ENCODE measurements around the gene CERS6.

Gene CERS6

GRCh38 chr2:168782271-168782670 lies 326.2 kb downstream of the CERS6 start:
- TF ChIP-seq CSRNP3 (CRISPR knock-in tag; IDR thresholded peaks at IDR 0.05) (no peak), BACH2 (CRISPR knock-in tag; IDR thresholded peaks at IDR 0.05; ENCODE audit: borderline replicate concordance) (no peak), CSDC2 (CRISPR knock-in tag; IDR thresholded peaks at IDR 0.05) (no peak), SNAI2 (CRISPR knock-in tag; IDR thresholded peaks at IDR 0.05) (no peak), ISL1 (CRISPR knock-in tag; IDR thresholded peaks at IDR 0.05) (no peak), ZNF8 (CRISPR knock-in tag; IDR thresholded peaks at IDR 0.05) (no peak), TSHZ2 (CRISPR knock-in tag; IDR thresholded peaks at IDR 0.05) (no peak), PATZ1 (CRISPR knock-in tag; IDR thresholded peaks at IDR 0.05; ENCODE audit: borderline replicate concordance) (no peak), ESRRG (CRISPR knock-in tag; IDR thresholded peaks at IDR 0.05) (no peak), ARNTL (CRISPR knock-in tag; IDR thresholded peaks at IDR 0.05; ENCODE audit: borderline replicate concordance, low read depth) (no peak), RARB (CRISPR knock-in tag; IDR thresholded peaks at IDR 0.05) (no peak)
- no peak for ATAC-seq

- TF ChIP-seq ZNF70 (CRISPR knock-in tag; IDR thresholded peaks at IDR 0.05) (no peak), ZFP30 (CRISPR knock-in tag; IDR thresholded peaks at IDR 0.05) (no peak), ZC3H10 (CRISPR knock-in tag; IDR thresholded peaks at IDR 0.05) (no peak), ZFP3 (CRISPR knock-in tag; IDR thresholded peaks at IDR 0.05) (no peak), BACH2 (CRISPR knock-in tag; IDR thresholded peaks at IDR 0.05; ENCODE audit: borderline replicate concordance) (no peak), OSR1 (CRISPR knock-in tag; IDR thresholded peaks at IDR 0.05) (no peak), TSHZ2 (CRISPR knock-in tag; IDR thresholded peaks at IDR 0.05) (no peak), PPARA (CRISPR knock-in tag; IDR thresholded peaks at IDR 0.05; ENCODE audit: borderline replicate concordance) (no peak), RARB (CRISPR knock-in tag; IDR thresholded peaks at IDR 0.05) (no peak), POU6F1 (CRISPR knock-in tag; IDR thresholded peaks at IDR 0.05; ENCODE audit: borderline replicate concordance, low read depth) (no peak), ARNTL (CRISPR knock-in tag; IDR thresholded peaks at IDR 0.05; ENCODE audit: borderline replicate concordance, low read depth) (no peak), TCF4 (CRISPR knock-in tag; IDR thresholded peaks at IDR 0.05; ENCODE audit: borderline replicate concordance) (no peak), CSDC2 (CRISPR knock-in tag; IDR thresholded peaks at IDR 0.05) (no peak), TOX (CRISPR knock-in tag; IDR thresholded peaks at IDR 0.05; ENCODE audit: borderline replicate concordance) (no peak), CREB5 (CRISPR knock-in tag; IDR thresholded peaks at IDR 0.05; ENCODE audit: low read depth) (no peak), CSRNP3 (CRISPR knock-in tag; IDR thresholded peaks at IDR 0.05) (no peak)
- peak; percentile 22; the same call in 1 of the 3 replicates for ATAC-seq
Observed at GRCh38 chr2:168784993-168785392, 328.9 kb downstream of the CERS6 start.
